Fibroblast of skin of right quadriceps (primary cell): ENCODE data around the gene HMCN1.

Experiments used
- DNase-seq: peaks from one replicate; pipeline ENCODE4 v3.0.0-alpha.2; 2013

HMCN1 gene

GRCh38 chr1:186044079-186044685 is 310.0 kb downstream of the HMCN1 start:
- no peak for DNase-seq

GRCh38 chr1:186046437-186047211 is 312.4 kb downstream of the HMCN1 start:
- no peak for DNase-seq

GRCh38 chr1:186050360-186050759 is 316.2 kb downstream of the HMCN1 start:
- peak; percentile 23 for DNase-seq

- no peak for DNase-seq
Measured at GRCh38 chr1:186054003-186054402, 319.8 kb downstream of the HMCN1 start.

- DNase-seq = no peak
Measured at GRCh38 chr1:186054932-186055331, 320.7 kb downstream of the HMCN1 start.

- peak; percentile 21 for DNase-seq
Measured at GRCh38 chr1:186055846-186056245, 321.7 kb downstream of the HMCN1 start.

- DNase-seq = no peak
Measured at GRCh38 chr1:186057086-186057485, 322.9 kb downstream of the HMCN1 start.

GRCh38 chr1:186059311-186059710 is 325.1 kb downstream of the HMCN1 start:
- DNase-seq = peak; percentile 10

- DNase-seq = no peak
Measured at GRCh38 chr1:186059752-186060151, 325.6 kb downstream of the HMCN1 start.

- no peak for DNase-seq
Measured at GRCh38 chr1:186060226-186060625, 326.0 kb downstream of the HMCN1 start.

GRCh38 chr1:186063091-186063657 is 329.0 kb downstream of the HMCN1 start:
- DNase-seq = no peak

GRCh38 chr1:186066411-186066810 is 332.2 kb downstream of the HMCN1 start:
- DNase-seq = no peak

GRCh38 chr1:186073697-186074096 is 339.5 kb downstream of the HMCN1 start:
- DNase-seq = no peak

GRCh38 chr1:186076006-186076405 is 341.8 kb downstream of the HMCN1 start:
- DNase-seq = no peak

GRCh38 chr1:186078245-186078644 is 344.1 kb downstream of the HMCN1 start:
- DNase-seq = no peak

- no peak for DNase-seq
Measured at GRCh38 chr1:186079084-186079684, 345.0 kb downstream of the HMCN1 start.

- DNase-seq = peak; percentile 80
Measured at GRCh38 chr1:186082235-186082937, 348.2 kb downstream of the HMCN1 start.

GRCh38 chr1:186086583-186086982 is 352.4 kb downstream of the HMCN1 start:
- no peak for DNase-seq

- peak; percentile 11 for DNase-seq
Measured at GRCh38 chr1:186089940-186090339, 355.7 kb downstream of the HMCN1 start.

- DNase-seq = no peak
Measured at GRCh38 chr1:186091222-186091720, 357.1 kb downstream of the HMCN1 start.

GRCh38 chr1:186093437-186093836 is 359.2 kb downstream of the HMCN1 start:
- no peak for DNase-seq

- DNase-seq = peak; percentile 63
Measured at GRCh38 chr1:186094172-186094571, 360.0 kb downstream of the HMCN1 start.
